HepG2 (cell line): ENCODE data around the gene CTNNA3. TPM values are rescaled to one million over a fixed set of nuclear protein-coding genes. Genes with fewer than 3 reads are reported as not detected.
A peak's percentile ranks its signal among the peaks of the same experiment; 100 is the strongest.

Source experiments
- ATAC-seq: fragments of 200-7000 bp; cut with Tn5 transposase; 3 replicates; pipeline ENCODE4 v1.9.1; 2020; ENCODE audit warnings: mild to moderate bottlenecking, moderate library complexity
- BruUV-seq: library from RNA; stranded (reverse); fragments of 400-500 nt; replicated peaks from 2 replicates; lab custom pipeline; 2021; lab: Mats Ljungman, UMichigan
- CTCF ChIA-PET: fragments of 300-600 bp; formaldehyde crosslinking; extraction: SDS; loops from one replicate; lab custom pipeline; 2021; ENCODE audit warnings: low total read pairs, inconsistent platforms, low intra/inter-chr PET ratio; lab: Yijun Ruan, JAX
- POLR2A ChIA-PET: fragments of 350-600 bp; sonication (Branson Sonifier 250); formaldehyde crosslinking; loops from one replicate; lab custom pipeline; 2020; ENCODE audit warnings: antibody characterized with exemption, inconsistent platforms; lab: Yijun Ruan, JAX
- DNase-seq: peaks from one replicate; pipeline ENCODE4 v3.0.0-alpha.2; 2015; ENCODE audit warnings: low spot score
- FAIRE-seq: peaks from 3 replicates; lab custom pipeline; 2011; peaks lifted over from hg19 to GRCh38; lab: Jason Lieb, UNC
- H2AFZ ChIP-seq: one replicate; pipeline ENCODE4 v1.6.1; 2011; ENCODE audit warnings: low read length, inconsistent platforms
- H3K27ac ChIP-seq: fragments of 300-600 bp; 3 replicates; pipeline ENCODE4 v1.8.0; 2011; ENCODE audit warnings: mixed run types, mild to moderate bottlenecking, mixed read lengths, low read length, inconsistent platforms; ENCODE audit not compliant: insufficient read depth; ENCODE audit errors: extremely low read length
- H3K27me3 ChIP-seq, 2 experiments: fragments of 200-600 bp in 1 of 2; 2 replicates in 1 of 2; 3 replicates in 1 of 2; pipeline versions ENCODE4 v1.6.0 to v1.8.0; 2011; ENCODE audit warnings: low read length in 2 of 2, mild to moderate bottlenecking in 2 of 2, moderate library complexity in 2 of 2, inconsistent platforms in 1 of 2; ENCODE audit not compliant: insufficient read depth in 2 of 2, control insufficient read depth in 1 of 2
- H3K36me3 ChIP-seq, 2 experiments: fragments of 200-600 bp in 1 of 2; replicated peaks in 1 of 2; 2 replicates in 1 of 2; 3 replicates in 1 of 2; pipeline versions ENCODE4 v1.5.1 to v1.8.0; 2011; ENCODE audit warnings: low read length in 2 of 2, inconsistent platforms in 1 of 2; ENCODE audit not compliant: insufficient read depth in 2 of 2, control insufficient read depth in 1 of 2
- H3K4me1 ChIP-seq: 2 replicates; pipeline ENCODE4 v1.5.1; 2012; ENCODE audit warnings: low read length, inconsistent platforms; ENCODE audit not compliant: insufficient read depth
- H3K4me2 ChIP-seq: 2 replicates; pipeline ENCODE4 v1.6.0; 2011; ENCODE audit warnings: low read depth, low read length, inconsistent platforms
- H3K4me3 ChIP-seq, 3 experiments: fragments of 200-600 bp in 1 of 3; sonication (generic), shearing (Covaris generic) in 1 of 3; replicated peaks in 1 of 3; 2 replicates each; pipeline ENCODE4 v1.5.1; 2011 to 2016; ENCODE audit warnings: low read length in 3 of 3, inconsistent platforms in 2 of 3, low read depth in 2 of 3, mild to moderate bottlenecking in 2 of 3, control low read depth in 1 of 3, mixed read lengths in 1 of 3; ENCODE audit not compliant: insufficient read depth in 1 of 3
- H3K79me2 ChIP-seq: one replicate; pipeline ENCODE4 v1.6.1; 2011; ENCODE audit warnings: low read length, inconsistent platforms; ENCODE audit not compliant: insufficient read depth
- H3K9ac ChIP-seq: 2 replicates; pipeline ENCODE4 v1.6.0; 2011; ENCODE audit warnings: mild to moderate bottlenecking, low read depth, low read length, inconsistent platforms; ENCODE audit not compliant: insufficient read depth
- H3K9me3 ChIP-seq: 2 replicates; pipeline ENCODE4 v1.5.1; 2012; ENCODE audit warnings: mild to moderate bottlenecking, low read length
- H4K20me1 ChIP-seq: 2 replicates; pipeline ENCODE4 v1.6.0; 2011; ENCODE audit warnings: inconsistent platforms, mild to moderate bottlenecking, low read length, moderate library complexity; ENCODE audit not compliant: insufficient read depth
- CBX2 ChIP-seq, 2 experiments: fragments of 200-600 bp in 1 of 2; sonication (generic); formaldehyde crosslinking in 1 of 2; IDR thresholded peaks; 2 replicates each; pipeline versions ENCODE4 v1.7.0 to v1.8.1; 2018 to 2022; ENCODE audit warnings: low read depth in 2 of 2, low read length in 1 of 2, mild to moderate bottlenecking in 1 of 2, missing genetic modification reagents in 1 of 2
- CEBPB ChIP-seq: IDR thresholded peaks from 2 replicates; pipeline ENCODE4 v1.6.1; 2011; ENCODE audit warnings: low read depth, low read length, improper control_type of control experiment, borderline replicate concordance
- ELF4 ChIP-seq: sonication (generic); formaldehyde crosslinking; IDR thresholded peaks from 2 replicates; pipeline ENCODE4 v1.5.0; 2020; ENCODE audit warnings: missing genetic modification reagents, mild to moderate bottlenecking, moderate library complexity, borderline replicate concordance
- HOXD1 ChIP-seq: sonication (generic); formaldehyde crosslinking; IDR thresholded peaks from 2 replicates; pipeline ENCODE4 v1.5.0; 2020; ENCODE audit warnings: missing genetic modification reagents
- WGBS: methylation state at CpG from one replicate; pipeline ENCODE4 v1.1.6; 2017; ENCODE audit warnings: low lambda C conversion rate; 5-methylcytosine and 5-hydroxymethylcytosine counted together
- in situ Hi-C: cut with HindIII; loops from 2 replicates; pipeline ENCODE4 v1.10.0; 2017; ENCODE audit warnings: low pct_unique_long_range_greater_than_20kb; ENCODE audit not compliant: extremely low pct_ligation_motif_present
- intact Hi-C: fragments of 100-400 bp; cut with micrococcal nuclease; formaldehyde crosslinking; loops from one replicate; pipeline ENCODE4 v1.10.0; 2022; ENCODE audit not compliant: unreplicated experiment
- polyA plus RNA-seq, 8 experiments: library from polyadenylated mRNA; depleted of rRNA in 3 of 8; stranded (reverse) in 7 of 8; unstranded in 1 of 8; fragments of >200 nt; fragmentation: Illumina TruSeq in 4 of 8; extraction: Trizol in 4 of 8; gene quantifications; 2 replicates each; pipeline versions ENCODE4 v1.2.1 to v1.2.3, GENCODE V29; 2011 to 2016; ENCODE audit warnings: low read depth in 4 of 8, missing spikeins in 1 of 8, mixed read lengths in 1 of 8; ENCODE audit not compliant: insufficient read depth in 1 of 8
- total RNA-seq, 5 experiments: library from RNA; depleted of rRNA; stranded (reverse); fragments of >200 nt; fragmentation: Illumina TruSeq; extraction: Trizol; gene quantifications; 2 replicates each; pipeline ENCODE4 v1.2.3, GENCODE V29; 2016; ENCODE audit warnings: low read depth in 1 of 5

Gene CTNNA3
- total and polyA plus RNA-seq, 2 of the 13 experiments (the other 11 are each of a cell fraction or from before 2014, with no cell fraction given): not detected

GRCh38 chr10:67262675-67263074, 433.3 kb downstream of the CTNNA3 start:
- Histone ChIP-seq H3K27ac (no peak overlapping the region), H3K4me2 (no peak overlapping the region), H2AFZ (no peak overlapping the region), H4K20me1 (no peaks in the 10 kb centered on the region), H3K9ac (no peak overlapping the region), H3K27me3 (no peaks in the 10 kb centered on the region), H3K79me2 (no peaks in the 10 kb centered on the region), H3K4me1 (peaks cover 7% of the 10 kb centered on the region; the same call in 1 of the 2 replicates), H3K4me3 (no peak overlapping the region), H3K36me3 (no peaks in the 10 kb centered on the region), H3K9me3 (no peaks in the 10 kb centered on the region)
- DNase-seq (no peak), FAIRE-seq (no peak), ATAC-seq (no peak)
- no TSS peak for BruUV-seq
- no peak for TF ChIP-seq ELF4 (CRISPR knock-in tag)
- TF ChIP-seq CBX2 (IDR thresholded peaks at IDR 0.05; ENCODE audit: low read depth, low read length): no peak
- TF ChIP-seq CBX2 (CRISPR knock-in tag; IDR thresholded peaks at IDR 0.05; ENCODE audit: low read depth): no peak
- ChIA-PET POLR2A (no interaction called here), CTCF (no interaction called here)
- intact Hi-C loops (no loop called here), in situ Hi-C loops (no loop called here)
- 71% methylated on average over 4 of the region's 4 CpGs for WGBS

- no peak overlapping the region for H3K4me2 ChIP-seq
- no peak for FAIRE-seq
- H3K9me3 ChIP-seq: no peaks in the 10 kb centered on the region
- H3K4me1 ChIP-seq: peaks cover 7% of the 10 kb centered on the region; the same call in 1 of the 2 replicates
- H4K20me1 ChIP-seq: no peaks in the 10 kb centered on the region
- in situ Hi-C loops: no loop called here
- DNase-seq: no peak
- TF ChIP-seq CEBPB: peak; percentile 80
- TF ChIP-seq HOXD1 (CRISPR knock-in tag): no peak
- H2AFZ ChIP-seq: no peak overlapping the region
- no peaks in the 10 kb centered on the region for H3K27me3 ChIP-seq
- no peak overlapping the region for H3K9ac ChIP-seq
- ChIA-PET POLR2A (no interaction called here), CTCF (no interaction called here)
- no peaks in the 10 kb centered on the region for H3K36me3 ChIP-seq
- no peak overlapping the region for H3K27ac ChIP-seq
- H3K79me2 ChIP-seq: no peaks in the 10 kb centered on the region
- H3K4me3 ChIP-seq: no peak overlapping the region
- no TSS peak for BruUV-seq
- intact Hi-C loops: no loop called here
- ATAC-seq: no peak
- 46% methylated on average over 3 of the region's 3 CpGs for WGBS
Observed at GRCh38 chr10:67261300-67261797, 434.6 kb downstream of the CTNNA3 start.
